Panc1 (cell line): ENCODE data around the gene AGBL4. TPM values are rescaled to one million over a fixed set of nuclear protein-coding genes. Genes with fewer than 3 reads are reported as not detected.

Source experiments
- ATAC-seq: fragments of 200-7000 bp; cut with Tn5 transposase; 2 replicates; pipeline ENCODE4 v1.9.1; 2020; ENCODE audit warnings: mild to moderate bottlenecking, moderate library complexity
- BruUV-seq: library from RNA; stranded (reverse); fragments of 400-500 nt; replicated peaks from 2 replicates; lab custom pipeline; 2021; lab: Mats Ljungman, UMichigan
- CTCF ChIA-PET: fragments of 300-600 bp; sonication (Branson Sonifier 250); formaldehyde crosslinking; loops from one replicate; lab custom pipeline; 2022; ENCODE audit warnings: antibody characterized with exemption; lab: Charles Lee
- POLR2A ChIA-PET: fragments of 300-600 bp; sonication (Branson Sonifier 250); formaldehyde crosslinking; loops from one replicate; lab custom pipeline; 2022; ENCODE audit warnings: antibody characterized with exemption; lab: Charles Lee
- DNase-seq: peaks from one replicate; pipeline ENCODE4 v3.0.0-alpha.2; 2010; ENCODE audit warnings: low read depth, low spot score
- H3K27ac ChIP-seq: 2 replicates; pipeline ENCODE4 v1.5.1; 2011; ENCODE audit warnings: mild to moderate bottlenecking, low read length, inconsistent platforms
- H3K27me3 ChIP-seq: fragments of 200-500 bp; sonication (Bioruptor generic); 2 replicates; pipeline ENCODE4 v1.6.0; 2014; ENCODE audit warnings: low read length, inconsistent platforms; ENCODE audit not compliant: control insufficient read depth, insufficient read depth
- H3K36me3 ChIP-seq: fragments of 200-500 bp; sonication (Bioruptor generic); 2 replicates; pipeline ENCODE4 v1.5.1; 2014; ENCODE audit warnings: inconsistent platforms, mild to moderate bottlenecking, low read length, moderate library complexity; ENCODE audit not compliant: control insufficient read depth, insufficient read depth
- H3K4me1 ChIP-seq: 2 replicates; pipeline ENCODE4 v1.5.1; 2011; ENCODE audit warnings: inconsistent platforms, mild to moderate bottlenecking, low read length, moderate library complexity; ENCODE audit not compliant: control insufficient read depth, insufficient read depth
- H3K4me3 ChIP-seq, 2 experiments: 2 replicates each; pipeline ENCODE4 v1.5.1; 2011 to 2012; ENCODE audit warnings: low read depth in 2 of 2, low read length in 2 of 2, mild to moderate bottlenecking in 2 of 2, inconsistent platforms in 1 of 2, moderate library complexity in 1 of 2
- H3K9me3 ChIP-seq: fragments of 200-500 bp; sonication (Bioruptor generic); 2 replicates; pipeline ENCODE4 v1.5.1; 2014; ENCODE audit warnings: low read depth, mild to moderate bottlenecking, inconsistent platforms, low read length, moderate library complexity; ENCODE audit not compliant: control insufficient read depth, insufficient read depth
- CTCF ChIP-seq: fragments of 450-650 bp; IDR thresholded peaks from 2 replicates; pipeline ENCODE4 v1.5.1; 2017; ENCODE audit warnings: mild to moderate bottlenecking
- POLR2AphosphoS5 ChIP-seq: IDR thresholded peaks from 2 replicates; pipeline ENCODE4 v1.6.1; 2012; ENCODE audit warnings: mild to moderate bottlenecking, low read depth, low read length, moderate library complexity
- REST ChIP-seq, 2 experiments: IDR thresholded peaks; 2 replicates each; pipeline ENCODE4 v1.6.1; 2011 to 2012; ENCODE audit warnings: low read depth in 2 of 2, control low read depth in 1 of 2, low read length in 1 of 2, mild to moderate bottlenecking in 1 of 2, moderate library complexity in 1 of 2; ENCODE audit not compliant: insufficient read depth in 1 of 2
- SIN3A ChIP-seq: IDR thresholded peaks from 2 replicates; pipeline ENCODE4 v1.6.1; 2012; ENCODE audit warnings: low read depth, mild to moderate bottlenecking, low read length, moderate library complexity, borderline replicate concordance; ENCODE audit not compliant: insufficient read depth
- TCF7L2 ChIP-seq: IDR thresholded peaks from 2 replicates; pipeline ENCODE4 v1.6.1; 2011; ENCODE audit warnings: mild to moderate bottlenecking, low read depth, low read length, inconsistent platforms
- in situ Hi-C: cut with HindIII; loops from 2 replicates; pipeline ENCODE4 v1.10.0; 2016; ENCODE audit warnings: low sequenced_read_pairs, low pct_unique_long_range_greater_than_20kb
- intact Hi-C: fragments of 100-400 bp; cut with micrococcal nuclease; formaldehyde crosslinking; loops from one replicate; pipeline ENCODE4 v1.10.0; 2022; ENCODE audit not compliant: unreplicated experiment
- total RNA-seq: library from RNA; stranded (reverse); gene quantifications from one replicate; pipeline ENCODE4 v1.2.1, GENCODE V29; 2021; ENCODE audit not compliant: unreplicated experiment

Gene AGBL4
- total RNA-seq, 1 experiment from 2014 or later, result not detected

GRCh38 chr1:49098866-49099265, 924.9 kb downstream of the AGBL4 start:
- no TSS peak for BruUV-seq
- Histone ChIP-seq H3K9me3 (no peaks in the 10 kb centered on the region), H3K4me3 (no peak overlapping the region), H3K4me1 (no peaks in the 10 kb centered on the region), H3K36me3 (no peaks in the 10 kb centered on the region), H3K27me3 (no peaks in the 10 kb centered on the region), H3K27ac (no peak overlapping the region)
- no peak for ATAC-seq
- intact Hi-C loops, result no loop called here
- TF ChIP-seq REST (IDR thresholded peaks at IDR 0.05; ENCODE audit: insufficient read depth in 1 of 2, low read depth in 2 of 2, low read length in 1 of 2) (no peak), TCF7L2 (no peak), CTCF (no peak), SIN3A (no peak), POLR2AphosphoS5 (no peak)
- ChIA-PET CTCF (no interaction called here), POLR2A (no interaction called here)
- in situ Hi-C loops, result no loop called here
- DNase-seq, result no peak

GRCh38 chr1:49086327-49086726, 937.4 kb downstream of the AGBL4 start:
- Histone ChIP-seq H3K4me3 (no peak overlapping the region), H3K4me1 (no peaks in the 10 kb centered on the region), H3K27me3 (no peaks in the 10 kb centered on the region), H3K36me3 (no peaks in the 10 kb centered on the region), H3K27ac (no peak overlapping the region), H3K9me3 (no peaks in the 10 kb centered on the region)
- no peak for DNase-seq
- intact Hi-C loops, result no loop called here
- in situ Hi-C loops, result no loop called here
- TF ChIP-seq SIN3A (no peak), POLR2AphosphoS5 (no peak), TCF7L2 (no peak), REST (IDR thresholded peaks at IDR 0.05; ENCODE audit: insufficient read depth in 1 of 2, low read depth in 2 of 2, low read length in 1 of 2) (no peak), CTCF (no peak)
- ChIA-PET POLR2A (no interaction called here), CTCF (no interaction called here)
- ATAC-seq, result no peak
- no TSS peak for BruUV-seq
